HG02678 (cell line): ENCODE results near the gene FOXO6.

Experiments
- ATAC-seq: cut with Tn5 transposase; IDR thresholded peaks from one replicate; pipeline ENCODE4 v1.9.1; 2021; ENCODE audit warnings: mild to moderate bottlenecking, moderate library complexity; ENCODE audit not compliant: unreplicated experiment

FOXO6 gene

DNA sequence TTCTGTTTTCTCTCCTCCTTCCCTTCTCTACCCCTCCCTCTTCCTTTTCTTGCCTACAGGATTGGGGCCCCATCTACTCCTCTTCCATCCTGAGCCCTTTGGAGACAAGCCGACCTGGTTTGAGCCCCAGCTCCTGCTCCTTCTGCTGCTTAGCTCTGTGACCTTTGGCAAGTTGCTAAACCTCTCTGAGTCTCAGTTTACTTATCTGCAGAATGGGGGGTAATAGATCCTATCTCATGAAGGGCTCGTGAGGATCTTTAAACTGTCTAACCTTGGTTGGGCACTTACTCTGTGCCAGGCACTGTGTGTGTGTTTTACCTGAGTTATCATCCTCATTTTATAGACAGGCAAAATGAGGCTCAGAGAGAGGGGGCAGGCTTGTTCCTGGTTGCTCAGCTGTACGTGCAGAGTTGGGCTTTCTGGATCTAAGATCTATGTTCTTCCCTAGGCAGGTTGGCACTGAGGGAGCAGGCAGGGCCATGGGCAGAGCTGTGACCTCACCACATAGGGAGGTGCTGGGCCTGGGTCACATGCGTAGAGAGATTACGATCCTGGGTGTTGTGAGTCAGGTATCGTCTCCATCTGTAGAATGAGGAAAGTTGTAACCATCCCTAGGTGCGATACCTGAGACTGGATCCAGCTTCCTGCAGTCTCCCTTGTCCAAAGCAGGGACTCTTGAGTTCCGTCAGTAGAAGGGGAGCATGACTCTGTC lies 58.5 kb downstream of the FOXO6 start:
- ATAC-seq: no peak

DNA sequence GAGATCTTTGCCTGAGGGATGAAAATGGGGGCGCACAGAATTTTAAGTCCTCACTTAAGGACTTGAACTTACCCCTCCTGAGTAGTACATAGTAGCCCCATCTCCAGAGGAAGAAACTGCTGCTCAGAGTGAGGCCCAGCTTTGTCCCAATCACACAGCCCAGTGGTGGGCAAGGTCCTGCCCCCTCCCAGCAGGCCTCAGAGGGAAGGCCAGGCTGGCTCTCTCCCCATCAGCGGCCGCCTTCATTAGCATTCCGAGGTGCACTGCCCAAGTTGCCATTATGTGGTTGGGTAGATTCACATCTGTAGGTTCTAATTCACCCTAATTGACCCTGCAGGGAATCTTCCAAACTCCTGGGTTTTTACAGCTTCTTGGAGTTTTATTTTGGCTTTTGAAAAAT lies 59.1 kb downstream of the FOXO6 start:
- no peak for ATAC-seq

DNA sequence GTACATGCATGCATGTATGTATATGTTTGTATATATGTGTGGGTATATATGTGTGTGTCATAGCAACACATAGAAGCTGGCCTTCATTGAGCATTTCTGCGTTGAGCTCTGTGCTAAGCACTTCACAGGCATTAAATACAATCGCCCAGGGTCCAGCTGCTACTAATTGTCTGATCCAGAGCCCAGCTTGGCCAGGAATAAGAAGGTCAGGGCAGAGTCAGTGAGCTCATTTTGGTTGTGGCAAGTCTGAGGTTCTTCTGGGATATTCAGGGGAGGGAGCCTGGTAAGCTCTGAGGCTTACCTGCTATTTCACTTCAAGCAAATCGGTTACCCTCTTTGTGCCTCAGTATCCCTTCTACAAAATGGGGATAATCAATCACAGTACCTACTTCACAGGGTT lies 59.6 kb downstream of the FOXO6 start:
- no peak for ATAC-seq

DNA sequence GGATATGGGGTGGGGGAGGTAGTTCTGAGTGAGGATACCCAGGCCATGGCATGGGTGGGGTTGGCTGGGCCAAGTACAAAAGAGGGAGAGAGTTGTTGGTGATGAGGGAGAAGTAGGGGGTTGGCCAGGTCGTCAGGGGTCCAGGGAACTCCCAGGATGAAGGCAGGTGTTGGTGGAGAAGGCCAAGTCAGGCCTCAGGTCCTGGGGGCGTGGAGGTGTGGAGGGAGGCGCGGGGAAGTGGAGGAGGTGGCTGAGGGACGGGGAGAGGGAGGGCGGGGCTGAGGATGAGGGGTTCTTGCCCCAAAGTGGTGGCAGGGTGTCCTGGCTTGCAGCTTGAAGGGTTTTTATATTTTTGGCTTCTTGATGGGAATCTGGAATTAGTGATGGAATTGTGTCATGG lies 61.1 kb downstream of the FOXO6 start:
- ATAC-seq: no peak

DNA sequence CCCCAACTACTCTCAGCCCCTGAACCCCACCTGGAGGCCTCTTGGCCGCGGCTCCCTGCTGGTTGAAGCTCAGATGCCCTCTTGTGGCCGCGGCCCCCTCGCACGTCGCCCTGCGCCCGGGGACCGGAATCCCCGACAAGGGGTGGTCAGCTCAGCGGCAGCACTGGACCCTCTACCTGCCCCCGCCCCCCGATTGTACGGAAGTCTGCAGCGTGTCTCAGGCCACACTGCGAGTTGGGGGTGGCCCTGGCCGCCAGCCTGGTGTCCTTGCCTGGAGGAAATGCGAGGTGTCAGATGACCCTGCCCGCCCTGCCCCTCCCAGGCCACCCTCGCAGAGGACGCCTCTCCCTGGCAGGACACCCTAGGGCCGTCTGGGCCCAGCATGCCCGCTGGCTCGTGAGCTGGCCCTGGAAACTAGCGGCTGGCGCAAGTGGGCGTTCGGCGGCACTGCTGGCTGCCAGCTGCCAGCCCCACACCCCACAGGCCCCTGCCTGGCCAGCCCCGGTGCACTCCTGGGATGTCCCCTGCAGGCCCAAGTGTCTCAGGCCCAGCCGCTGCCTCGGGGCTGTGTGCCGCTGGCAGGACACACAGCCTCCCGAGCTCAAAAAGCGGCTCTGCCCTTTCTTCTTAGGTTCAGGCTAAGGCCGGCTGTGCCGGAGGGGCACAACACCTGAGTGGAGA lies 62.4 kb downstream of the FOXO6 start:
- no peak for ATAC-seq

DNA sequence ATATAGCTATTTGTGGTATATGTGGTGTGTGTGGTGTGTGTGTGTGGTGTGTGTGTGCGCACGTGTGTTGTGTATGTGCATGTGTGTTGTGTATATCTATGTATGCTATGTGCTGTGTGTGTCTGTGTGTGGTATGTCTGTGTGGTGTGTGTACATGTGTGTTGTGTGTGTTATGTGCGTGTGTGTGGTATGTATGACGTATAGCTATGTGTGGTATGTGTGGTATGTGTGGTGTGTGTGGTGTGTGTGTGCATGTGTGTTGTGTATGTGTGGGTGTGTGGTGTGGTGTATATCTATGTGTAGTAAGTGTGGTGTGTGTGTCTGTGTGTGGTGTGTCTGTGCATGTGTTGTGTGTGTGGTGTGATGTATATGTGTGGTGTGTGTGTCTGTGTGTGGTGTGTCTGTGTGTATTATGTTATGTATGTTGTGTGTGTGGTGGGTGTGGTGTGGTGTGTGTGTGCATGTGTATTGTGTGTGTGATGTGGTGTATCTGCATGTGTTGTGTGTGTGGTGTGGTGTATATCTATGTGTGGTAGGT lies 63.4 kb downstream of the FOXO6 start:
- ATAC-seq: no peak

DNA sequence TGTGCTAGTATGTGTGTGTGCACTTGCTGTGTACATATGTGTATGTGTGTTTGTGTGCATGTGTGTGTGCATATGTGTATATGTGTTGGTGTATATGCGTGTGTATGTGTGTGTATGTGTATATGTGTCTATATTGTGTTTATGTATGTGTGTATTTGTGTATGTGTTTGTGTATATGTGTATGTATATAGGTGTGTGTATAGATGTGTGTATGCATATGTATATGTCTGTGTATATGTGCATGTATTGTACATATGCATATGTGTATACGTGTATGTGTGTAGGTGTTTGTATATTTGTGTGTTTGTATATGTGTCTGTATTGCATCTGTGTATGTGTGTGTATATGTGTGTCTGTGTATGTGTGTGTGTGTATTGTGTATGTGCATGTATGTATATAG lies 64.1 kb downstream of the FOXO6 start:
- no peak for ATAC-seq

DNA sequence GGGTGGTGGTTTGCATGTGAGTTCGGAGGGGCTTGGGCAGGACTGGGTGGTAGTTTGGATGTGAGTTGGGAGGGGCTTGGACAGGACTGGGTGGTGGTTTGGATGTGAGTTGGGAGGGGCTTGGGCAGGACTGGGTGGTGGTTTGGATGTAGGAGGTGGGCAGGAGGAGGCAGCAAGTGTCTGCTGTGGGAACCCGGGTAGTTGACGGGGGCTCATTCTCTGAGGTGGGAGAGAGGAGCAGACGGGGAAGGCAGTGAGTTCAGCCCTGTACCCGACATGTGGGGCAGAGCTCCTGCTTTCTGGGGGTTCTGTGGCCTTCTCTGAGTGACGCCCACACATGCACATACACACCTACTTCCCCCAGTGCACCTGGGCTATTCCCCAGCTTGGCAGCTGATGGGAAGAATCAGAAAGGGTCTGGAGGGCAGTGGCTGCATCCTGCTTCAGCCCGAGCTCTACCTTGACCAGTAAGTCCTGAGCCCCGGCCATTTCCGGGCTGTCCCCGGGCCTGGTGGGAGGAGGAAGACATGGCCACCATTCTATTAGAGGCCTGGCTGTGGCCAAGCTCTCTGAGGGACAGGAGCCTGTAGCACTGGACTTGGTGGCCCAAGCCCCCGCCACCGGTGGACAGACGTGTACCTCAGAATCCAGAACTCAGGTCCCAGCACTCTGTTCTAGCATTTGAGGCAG lies 65.1 kb downstream of the FOXO6 start:
- no peak for ATAC-seq

DNA sequence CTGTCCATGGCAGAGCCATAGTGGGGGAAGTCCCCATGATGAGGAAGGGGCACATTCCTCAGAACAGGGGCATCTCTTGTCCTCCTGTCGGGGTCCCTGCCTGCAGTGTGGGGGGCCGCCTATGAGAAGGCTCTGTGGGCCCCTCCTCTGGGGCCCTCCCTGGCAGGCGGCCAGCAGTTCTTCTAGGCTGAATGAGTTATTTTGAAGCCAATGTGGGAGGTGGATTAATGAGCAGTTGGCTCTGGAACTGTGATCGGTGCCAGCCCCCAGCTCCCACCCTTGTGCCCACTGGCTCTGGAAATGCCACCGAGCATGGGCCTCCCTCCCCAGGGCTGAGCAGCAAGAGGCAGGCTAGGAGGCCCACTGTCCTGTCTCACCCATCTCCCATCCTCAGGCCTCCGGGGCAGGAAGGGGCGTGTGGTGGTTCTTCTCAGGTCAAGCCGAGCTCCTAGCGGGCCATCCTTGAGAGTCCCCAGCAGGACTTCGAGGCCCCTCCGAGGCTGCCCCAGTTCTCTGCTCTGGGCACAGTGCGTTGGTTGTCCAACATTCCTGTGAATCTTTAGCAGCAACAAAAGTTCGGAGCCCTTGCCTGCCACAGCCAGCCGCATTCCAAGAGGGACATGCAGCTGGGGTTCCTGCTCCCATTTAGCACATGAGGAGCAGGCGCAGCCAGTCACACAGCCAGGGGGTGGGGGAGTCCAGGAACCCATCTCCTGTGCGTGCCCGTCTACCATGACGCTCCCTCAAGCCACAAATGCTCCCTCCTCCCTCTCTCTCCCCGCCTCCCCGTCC lies 66.1 kb downstream of the FOXO6 start:
- no peak for ATAC-seq

DNA sequence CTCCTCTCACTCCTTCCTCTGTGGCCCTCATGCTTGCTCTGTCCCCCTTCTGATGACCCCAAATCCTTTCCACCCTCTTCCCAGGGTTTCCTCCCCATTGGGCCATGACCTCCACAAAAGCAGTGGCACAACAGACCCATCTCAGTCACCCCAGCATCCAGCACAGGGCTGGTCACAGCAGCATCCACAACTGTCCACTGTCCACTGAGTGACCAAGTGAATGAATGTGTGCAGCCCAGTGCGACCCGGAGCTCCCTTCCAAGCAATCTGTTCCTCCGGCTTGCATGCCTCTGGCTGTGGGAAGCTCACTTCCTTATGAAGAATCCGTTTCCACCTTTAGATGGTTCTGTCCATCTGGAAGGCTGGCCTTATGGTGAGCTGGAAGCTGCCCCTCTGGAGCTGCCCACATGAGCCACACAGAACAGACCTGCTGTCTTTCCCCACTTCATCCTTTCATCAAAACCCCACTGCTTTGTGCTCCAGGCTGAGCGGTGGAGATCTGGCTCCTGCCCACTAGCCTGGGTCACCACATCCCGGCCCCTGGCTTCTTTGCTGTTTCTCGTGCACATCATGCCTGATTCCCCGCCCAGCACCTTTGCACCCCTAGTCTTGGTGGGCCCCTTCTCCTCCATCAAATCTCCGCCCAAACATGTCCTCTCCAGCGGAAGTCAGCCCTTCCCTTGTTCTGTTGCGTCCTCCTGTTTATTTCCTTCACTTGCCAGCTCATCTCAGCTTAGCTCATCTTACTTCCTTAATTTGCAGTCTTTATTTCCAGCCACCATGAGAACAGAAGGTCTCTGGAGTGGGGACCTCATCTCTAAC lies 66.9 kb downstream of the FOXO6 start:
- ATAC-seq: no peak

DNA sequence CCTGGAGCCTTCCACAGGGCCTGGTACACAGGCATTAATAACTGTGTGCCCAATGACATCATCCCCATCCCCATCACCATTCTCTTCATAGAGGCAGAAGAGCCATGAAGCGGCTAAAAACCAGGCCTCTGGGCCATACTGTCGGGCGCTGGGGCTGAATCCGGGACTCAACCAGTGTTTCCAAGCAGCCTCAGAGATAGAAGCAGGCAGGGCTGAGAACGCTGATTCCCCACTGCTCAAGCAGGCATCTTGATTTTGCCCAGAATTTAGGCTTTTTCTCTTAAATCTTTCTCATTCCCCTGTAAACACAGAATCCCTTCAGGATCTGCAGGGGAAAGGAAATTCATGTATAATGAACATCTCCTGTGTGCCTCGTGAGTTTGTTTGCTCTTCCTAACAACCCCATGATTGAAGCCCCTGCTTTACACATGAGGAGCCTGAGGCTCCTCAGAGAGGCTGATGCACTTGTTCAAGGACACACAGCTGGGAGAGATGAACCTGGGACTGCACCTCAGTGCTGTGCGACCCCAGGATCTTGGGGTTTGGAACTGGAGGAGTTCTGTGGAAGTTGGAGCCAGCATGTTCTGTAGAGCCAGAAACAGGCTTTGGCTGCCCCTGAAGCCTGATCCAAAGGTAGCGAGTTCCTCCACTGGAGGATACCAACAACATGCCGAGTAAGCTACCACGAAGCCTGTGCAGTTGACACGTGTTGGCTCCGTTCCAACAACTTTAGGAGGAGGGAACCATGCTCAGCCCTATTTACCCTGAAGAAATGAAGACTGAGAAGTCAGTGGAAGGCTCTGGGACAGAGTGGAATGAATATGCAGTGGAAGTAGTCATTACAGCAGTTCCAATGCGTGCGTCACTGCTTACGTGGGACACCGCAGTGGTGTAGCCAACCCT lies 67.8 kb downstream of the FOXO6 start:
- no peak for ATAC-seq

DNA sequence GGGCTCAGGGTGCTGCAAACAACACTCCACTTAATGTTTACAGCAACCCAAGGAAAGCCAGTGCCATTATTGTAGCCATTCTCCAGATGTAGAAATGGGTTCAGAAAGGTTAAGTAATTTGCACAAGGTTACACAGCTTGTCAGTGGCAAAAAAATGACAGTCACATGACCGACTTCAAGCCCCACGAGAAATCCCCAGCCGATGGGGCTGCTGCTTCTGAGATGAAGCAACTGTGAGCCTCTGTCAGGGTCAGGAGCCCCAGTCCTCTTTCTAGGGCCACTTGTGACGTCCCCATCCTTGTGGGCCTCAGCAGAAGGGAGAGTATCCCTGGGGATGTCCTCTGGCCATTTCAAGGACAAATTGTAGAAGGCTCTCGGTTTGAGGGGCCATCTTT lies 68.4 kb downstream of the FOXO6 start:
- ATAC-seq: no peak

DNA sequence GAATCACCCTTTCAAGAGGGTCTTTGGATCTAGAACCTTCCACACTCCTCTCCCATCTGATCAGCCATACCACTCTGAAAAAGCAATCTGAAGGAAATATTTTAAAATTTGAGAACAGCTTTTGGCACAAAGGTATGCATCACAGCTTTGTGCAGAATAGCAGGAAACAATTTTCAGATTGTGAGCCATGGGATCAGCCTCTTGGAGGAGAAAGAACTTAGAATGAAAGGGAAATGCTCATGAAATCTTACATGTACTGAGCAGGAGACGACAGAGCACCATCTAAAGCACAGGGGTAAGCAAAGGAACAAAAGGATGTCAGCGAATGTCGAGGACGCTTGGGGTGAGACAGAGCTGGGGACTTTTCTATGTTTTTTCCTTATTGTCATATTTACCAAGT lies 68.8 kb downstream of the FOXO6 start:
- no peak for ATAC-seq

DNA sequence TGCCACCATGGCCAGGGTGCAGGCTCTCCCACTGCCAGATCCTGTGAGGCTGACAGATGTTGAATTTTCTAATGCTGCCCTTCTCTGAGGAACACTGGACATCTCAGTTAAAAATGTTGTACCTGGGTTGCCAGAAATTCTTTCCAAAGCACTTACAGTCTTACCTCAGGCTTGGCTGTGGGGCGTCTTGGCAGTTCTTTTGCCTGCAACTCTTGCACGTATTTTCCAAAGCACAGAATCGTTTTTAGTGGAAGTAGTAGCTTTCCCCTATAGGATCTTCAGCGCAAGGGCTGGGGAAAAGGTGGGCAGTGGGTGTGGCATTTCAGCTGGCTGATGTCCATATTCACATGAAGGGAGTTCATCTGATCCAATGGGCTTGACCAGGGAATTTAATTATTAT lies 69.3 kb downstream of the FOXO6 start:
- no peak for ATAC-seq

DNA sequence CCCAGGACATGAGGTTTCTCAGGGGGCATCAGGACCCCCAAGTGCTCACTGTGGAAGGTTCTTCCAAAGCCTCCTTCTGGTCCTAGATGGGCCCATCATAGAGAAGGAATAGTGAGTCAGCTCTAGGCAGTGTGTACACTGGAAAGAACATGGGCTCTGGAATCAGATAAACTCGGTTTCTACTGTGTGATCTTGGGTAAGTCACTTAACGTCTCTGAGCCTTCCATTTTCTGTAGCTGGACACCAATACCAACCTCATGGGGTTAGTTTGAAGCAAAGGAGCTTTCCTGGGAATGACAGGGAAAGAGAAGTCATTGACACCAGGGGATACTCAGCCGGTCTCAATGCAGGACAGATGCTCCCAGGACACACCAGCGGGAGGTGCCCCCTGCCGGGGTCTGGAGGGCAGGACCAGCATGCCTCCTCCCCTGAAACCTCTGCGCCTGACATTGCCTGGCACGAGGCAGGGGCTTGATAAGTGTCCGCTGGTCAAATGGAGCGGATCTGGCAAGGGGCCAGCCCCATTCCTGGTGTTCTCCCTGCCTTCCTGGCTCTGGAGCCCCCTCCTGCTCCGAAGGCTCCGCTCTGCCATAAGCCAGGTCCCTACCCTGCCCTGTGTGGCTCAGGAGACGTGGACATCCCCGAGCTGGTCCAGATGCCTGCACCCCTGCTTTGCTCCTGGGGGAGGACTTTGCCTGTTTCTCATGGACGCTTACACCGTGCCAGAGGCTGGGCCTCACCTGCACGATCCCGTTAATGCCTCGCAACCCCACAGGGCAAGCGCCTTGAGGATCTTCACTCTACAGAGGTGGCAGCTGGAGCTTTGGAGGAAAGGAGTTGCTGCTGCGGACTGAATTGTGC lies 70.5 kb downstream of the FOXO6 start:
- no peak for ATAC-seq
